Loucy (cell line): ENCODE data around the gene CASP9.

Experiments
- H2AFZ ChIP-seq: fragments of 200-600 bp; sonication (generic); 2 replicates; pipeline ENCODE4 v1.6.0; 2016; ENCODE audit warnings: antibody characterized with exemption, mild to moderate bottlenecking, low read length, moderate library complexity
- H3F3A ChIP-seq: fragments of 200-600 bp; 2 replicates; pipeline ENCODE4 v1.6.0; 2016; ENCODE audit warnings: antibody characterized with exemption, low read depth, mild to moderate bottlenecking
- H3K27me3 ChIP-seq: fragments of 200-600 bp; sonication (generic); 2 replicates; pipeline ENCODE4 v1.6.1; 2014; ENCODE audit warnings: low read length, mild to moderate bottlenecking; ENCODE audit not compliant: insufficient read depth, poor library complexity, severe bottlenecking
- H3K36me3 ChIP-seq: fragments of 200-600 bp; sonication (generic); 2 replicates; pipeline ENCODE4 v1.6.1; 2016; ENCODE audit warnings: low read length; ENCODE audit not compliant: insufficient read depth
- H3K4me1 ChIP-seq: fragments of 200-600 bp; sonication (generic); 2 replicates; pipeline ENCODE4 v1.5.1; 2014; ENCODE audit warnings: low read length, mild to moderate bottlenecking; ENCODE audit not compliant: insufficient read depth, poor library complexity, severe bottlenecking
- H3K4me2 ChIP-seq: fragments of 200-600 bp; sonication (generic); 2 replicates; pipeline ENCODE4 v1.6.0; 2014; ENCODE audit warnings: antibody characterized with exemption, low read length, low read depth, mild to moderate bottlenecking; ENCODE audit not compliant: poor library complexity, severe bottlenecking
- H3K4me3 ChIP-seq: fragments of 200-600 bp; sonication (generic); 2 replicates; pipeline ENCODE4 v1.5.1; 2014; ENCODE audit warnings: low read length, mild to moderate bottlenecking, mixed read lengths; ENCODE audit not compliant: poor library complexity, severe bottlenecking
- H3K79me2 ChIP-seq: fragments of 200-600 bp; sonication (generic); 2 replicates; pipeline ENCODE4 v1.6.1; 2014; ENCODE audit warnings: low read length; ENCODE audit not compliant: insufficient read depth
- H3K9ac ChIP-seq: fragments of 200-600 bp; sonication (generic); 2 replicates; pipeline ENCODE4 v1.6.0; 2014; ENCODE audit warnings: mild to moderate bottlenecking, low read depth, low read length, moderate library complexity; ENCODE audit not compliant: poor library complexity, severe bottlenecking
- H3K9me2 ChIP-seq: fragments of 200-600 bp; sonication (generic); replicated peaks from 2 replicates; pipeline ENCODE4 v1.6.1; 2016; ENCODE audit warnings: low read depth, low read length, mixed read lengths
- H3K9me3 ChIP-seq: fragments of 200-600 bp; sonication (generic); 2 replicates; pipeline ENCODE4 v1.6.1; 2014; ENCODE audit warnings: mild to moderate bottlenecking, antibody characterized with exemption, low read length, low read depth; ENCODE audit not compliant: insufficient read depth
- H4K20me1 ChIP-seq: fragments of 200-600 bp; sonication (generic); 2 replicates; pipeline ENCODE4 v1.6.0; 2014; ENCODE audit warnings: antibody characterized with exemption, low read length, mild to moderate bottlenecking; ENCODE audit not compliant: insufficient read depth, poor library complexity, severe bottlenecking
- EZH2phosphoT487 ChIP-seq: fragments of 200-600 bp; IDR thresholded peaks from 2 replicates; pipeline ENCODE4 v1.6.1; 2018; ENCODE audit warnings: antibody characterized with exemption, mild to moderate bottlenecking, moderate library complexity, borderline replicate concordance
- TF ChIP-seq, protein P1 (sequence below): fragments of 200-600 bp; sonication (generic); conservative IDR thresholded peaks from 2 replicates; pipeline ENCODE4 v1.5.1; 2014; ENCODE audit warnings: mild to moderate bottlenecking, antibody characterized with exemption, low read length

The CASP9 gene

DNA sequence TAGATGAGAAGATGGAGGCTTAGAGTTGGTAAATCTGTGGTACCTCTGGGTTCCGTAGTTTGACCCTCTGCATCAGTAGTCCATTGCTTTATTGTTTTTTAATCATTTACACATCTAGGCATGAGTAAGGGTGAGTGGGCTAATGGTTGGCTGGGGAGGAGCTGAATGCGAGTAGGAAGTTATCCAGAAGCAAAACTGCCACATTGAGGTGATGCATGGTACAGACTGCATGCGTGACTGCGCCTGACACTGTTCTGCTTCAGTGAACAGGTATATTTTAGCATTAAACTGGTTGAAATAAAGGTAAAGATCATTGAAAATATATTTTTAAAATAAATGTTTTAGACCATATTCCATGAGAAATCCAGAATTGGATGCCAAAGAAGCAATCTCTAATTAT, 7.0 kb upstream of the CASP9 start:
- peaks cover 4% of the 10 kb centered on the region for H4K20me1 ChIP-seq
- H3K4me2 ChIP-seq = no peak overlapping the region
- no peak overlapping the region for H2AFZ ChIP-seq
- no peaks in the 10 kb centered on the region for H3K9me2 ChIP-seq
- peaks cover 12% of the 10 kb centered on the region for H3K4me1 ChIP-seq
- H3F3A ChIP-seq = peaks cover 2% of the 10 kb centered on the region; the same call in 1 of the 2 replicates
- no peaks in the 10 kb centered on the region for H3K27me3 ChIP-seq
- TF ChIP-seq, protein P1, sequence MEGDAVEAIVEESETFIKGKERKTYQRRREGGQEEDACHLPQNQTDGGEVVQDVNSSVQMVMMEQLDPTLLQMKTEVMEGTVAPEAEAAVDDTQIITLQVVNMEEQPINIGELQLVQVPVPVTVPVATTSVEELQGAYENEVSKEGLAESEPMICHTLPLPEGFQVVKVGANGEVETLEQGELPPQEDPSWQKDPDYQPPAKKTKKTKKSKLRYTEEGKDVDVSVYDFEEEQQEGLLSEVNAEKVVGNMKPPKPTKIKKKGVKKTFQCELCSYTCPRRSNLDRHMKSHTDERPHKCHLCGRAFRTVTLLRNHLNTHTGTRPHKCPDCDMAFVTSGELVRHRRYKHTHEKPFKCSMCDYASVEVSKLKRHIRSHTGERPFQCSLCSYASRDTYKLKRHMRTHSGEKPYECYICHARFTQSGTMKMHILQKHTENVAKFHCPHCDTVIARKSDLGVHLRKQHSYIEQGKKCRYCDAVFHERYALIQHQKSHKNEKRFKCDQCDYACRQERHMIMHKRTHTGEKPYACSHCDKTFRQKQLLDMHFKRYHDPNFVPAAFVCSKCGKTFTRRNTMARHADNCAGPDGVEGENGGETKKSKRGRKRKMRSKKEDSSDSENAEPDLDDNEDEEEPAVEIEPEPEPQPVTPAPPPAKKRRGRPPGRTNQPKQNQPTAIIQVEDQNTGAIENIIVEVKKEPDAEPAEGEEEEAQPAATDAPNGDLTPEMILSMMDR = no peak
- H3K4me3 ChIP-seq = no peak overlapping the region
- no peaks in the 10 kb centered on the region for H3K9me3 ChIP-seq
- H3K9ac ChIP-seq = no peak overlapping the region
- H3K79me2 ChIP-seq = peaks cover 13% of the 10 kb centered on the region
- H3K36me3 ChIP-seq = no peaks in the 10 kb centered on the region

DNA sequence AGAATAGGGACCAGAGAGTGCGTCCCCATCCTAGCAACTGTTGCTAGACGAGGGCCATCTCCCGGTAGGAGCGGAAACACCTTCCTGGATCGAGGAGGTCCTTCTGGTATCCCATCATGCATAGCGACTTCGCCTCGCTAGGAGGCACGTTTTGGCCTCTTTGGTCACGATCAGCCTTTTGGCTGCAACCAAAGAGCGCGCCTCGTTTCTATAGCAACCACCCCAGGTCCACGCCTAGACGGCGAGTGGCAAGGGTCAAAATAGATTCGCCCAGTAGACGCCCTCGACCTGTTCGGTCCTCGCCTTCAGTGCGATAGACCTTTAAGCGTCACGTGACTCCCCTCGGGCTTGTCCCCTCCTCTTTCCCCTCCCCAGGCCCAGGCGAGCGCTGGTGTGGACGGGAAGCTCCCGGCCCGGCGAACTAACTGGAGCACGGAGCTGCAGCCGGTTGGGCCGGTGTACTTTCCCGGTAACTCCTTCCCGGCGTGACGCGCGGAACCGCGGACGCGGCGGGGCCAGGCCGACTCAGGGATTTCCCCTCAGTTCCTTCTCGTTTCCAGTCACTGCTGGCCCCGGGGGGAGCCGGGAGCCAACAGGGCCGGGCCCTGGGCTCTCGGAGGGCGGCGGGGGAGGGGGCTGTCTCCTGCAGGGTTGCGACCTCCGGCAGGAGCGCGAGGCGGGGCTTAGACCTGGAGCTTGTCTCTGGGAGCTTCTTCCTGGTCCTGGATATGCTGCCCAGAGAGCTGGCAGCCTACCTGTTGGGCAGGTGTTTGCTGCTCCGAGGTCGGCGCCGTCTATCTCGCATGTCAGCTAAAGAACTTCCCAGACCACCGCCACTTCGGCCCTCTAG, 2.7 kb upstream of the CASP9 start, which contains the start of gene DNAJC16:
Gene DNAJC16 (plus strand): TSS at position 359 of the 850 bp plus-strand sequence. CDS start 2,258 bp downstream, outside the sequence.
- no peaks in the 10 kb centered on the region for H3K9me2 ChIP-seq
- H3K4me1 ChIP-seq = peaks cover 37% of the 10 kb centered on the region
- no peaks in the 10 kb centered on the region for H3K27me3 ChIP-seq
- peaks cover 31% of the 10 kb centered on the region for H3K79me2 ChIP-seq
- H3K36me3 ChIP-seq = no peaks in the 10 kb centered on the region
- H4K20me1 ChIP-seq = peaks cover 4% of the 10 kb centered on the region
- H3K4me2 ChIP-seq = peak within 1 kb of the TSS; percentile 98
- peak within 1 kb of the TSS; percentile 80 for H3K4me3 ChIP-seq
- H3K9ac ChIP-seq = peak within 1 kb of the TSS; percentile 74
- TF ChIP-seq, protein P1 = 0 out of 2 replicates have a peak, but pooled peaks have one; percentile 28
- TF ChIP-seq EZH2phosphoT487 = no peak
- H2AFZ ChIP-seq = peak within 1 kb of the TSS; percentile 90
- no peaks in the 10 kb centered on the region for H3K9me3 ChIP-seq
- H3F3A ChIP-seq = peaks cover 7% of the 10 kb centered on the region; the same call in 1 of the 2 replicates

DNA sequence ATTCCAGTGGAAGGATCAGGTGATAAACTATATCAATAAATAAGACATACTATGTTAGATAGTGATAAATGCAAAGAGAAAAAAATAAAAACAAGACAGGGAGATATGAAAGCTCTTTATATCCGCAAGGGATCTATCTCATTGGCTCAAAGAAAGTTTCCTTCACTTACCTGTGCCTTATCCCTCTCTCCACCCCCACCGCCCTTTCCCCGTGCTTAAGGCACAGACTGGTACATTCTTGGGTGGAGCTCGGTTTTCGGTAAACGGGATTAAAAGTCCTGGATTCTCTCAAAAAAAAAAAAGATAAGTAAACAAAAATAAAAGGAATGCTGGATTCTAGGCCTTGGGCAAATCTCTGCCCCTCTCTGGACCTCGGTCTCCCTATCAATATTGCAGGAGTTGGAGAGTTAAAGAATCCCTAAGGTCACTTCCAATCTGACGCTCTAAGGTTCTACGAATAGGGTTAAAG, 2.0 kb upstream of the CASP9 start:
- H2AFZ ChIP-seq = peak overlapping the region; percentile 90; the same call in 1 of the 2 replicates

More for the DNA sequence above, 2.0 kb upstream of the CASP9 start:
- Histone ChIP-seq H3K27me3 (no peaks in the 10 kb centered on the region), H3F3A (peaks cover 7% of the 10 kb centered on the region; the same call in 1 of the 2 replicates), H3K9me3 (no peaks in the 10 kb centered on the region), H3K4me1 (peaks cover 37% of the 10 kb centered on the region), H3K4me3 (peak overlapping the region; percentile 79), H3K9me2 (no peaks in the 10 kb centered on the region), H3K9ac (peak overlapping the region; percentile 51), H3K4me2 (peak overlapping the region; percentile 76), H4K20me1 (peaks cover 4% of the 10 kb centered on the region), H3K79me2 (peaks cover 31% of the 10 kb centered on the region), H3K36me3 (no peaks in the 10 kb centered on the region)
- TF ChIP-seq, protein P1 = no peak; the same call in 1 of the 2 replicates
- no peak for TF ChIP-seq EZH2phosphoT487
